B cell (primary cell): ENCODE results near the gene BBS1. TPM values are rescaled to one million over a fixed set of nuclear protein-coding genes. Genes with fewer than 3 reads are reported as not detected.
A peak's percentile ranks its signal among the peaks of the same experiment; 100 is the strongest.
"Not testable (repeated sequence)": the region's sequence is repeated elsewhere in the genome, so short reads cannot be mapped to it uniquely, and the experiment has no call there.

Source experiments
- ATAC-seq: fragments of 200-7000 bp; cut with Tn5 transposase; one replicate; pipeline ENCODE4 v1.10.0; 2021; ENCODE audit warnings: low read depth, mild to moderate bottlenecking, moderate number of reproducible peaks, moderate library complexity
- CTCF ChIA-PET: fragments of 350-600 bp; sonication (Branson Sonifier 250); formaldehyde crosslinking; loops from one replicate; lab custom pipeline; 2021; ENCODE audit warnings: antibody characterized with exemption, inconsistent platforms; lab: Charles Lee
- POLR2A ChIA-PET: fragments of 350-600 bp; sonication (Branson Sonifier 250); formaldehyde crosslinking; loops from one replicate; lab custom pipeline; 2021; ENCODE audit warnings: antibody characterized with exemption; lab: Charles Lee
- DNase-seq: peaks from one replicate; pipeline ENCODE4 v3.0.0; 2013
- H2AFZ ChIP-seq: 2 replicates; pipeline ENCODE4 v1.6.1; 2012; ENCODE audit warnings: mild to moderate bottlenecking, low read depth, low read length; ENCODE audit not compliant: insufficient read depth, poor library complexity, severe bottlenecking
- H3K27ac ChIP-seq, 2 donors: 1 replicate in 1 of 2; 2 replicates in 1 of 2; pipeline ENCODE4 v1.5.1; 2012 to 2013; ENCODE audit warnings: low read length in 2 of 2, mild to moderate bottlenecking in 2 of 2, moderate library complexity in 1 of 2
- H3K27me3 ChIP-seq, 4 experiments: fragments of 200-600 bp in 1 of 4; sonication (generic) in 1 of 4; replicated peaks in 1 of 4; 1 replicate in 2 of 4; 2 replicates in 2 of 4; pipeline versions ENCODE4 v1.6.1 to v1.7.0; 2013 to 2016; ENCODE audit warnings: low read length in 3 of 4, mild to moderate bottlenecking in 2 of 4, mixed read lengths in 1 of 4, moderate library complexity in 1 of 4; ENCODE audit not compliant: insufficient read depth in 4 of 4, control insufficient read depth in 3 of 4; ENCODE audit errors: control extremely low read depth in 1 of 4
- H3K36me3 ChIP-seq, 2 experiments: replicated peaks in 1 of 2; 1 replicate in 1 of 2; 2 replicates in 1 of 2; pipeline versions ENCODE4 v1.6.1 to v1.7.1; 2013; ENCODE audit warnings: low read length in 1 of 2; ENCODE audit not compliant: insufficient read depth in 2 of 2, control insufficient read depth in 1 of 2; ENCODE audit errors: control extremely low read depth in 1 of 2, extremely low read depth in 1 of 2
- H3K4me1 ChIP-seq, 2 donors: fragments of 200-600 bp in 1 of 2; sonication (generic) in 1 of 2; 1 replicate in 1 of 2; 2 replicates in 1 of 2; pipeline versions ENCODE4 v1.5.1 to v1.6.1; 2013 to 2017; ENCODE audit warnings: low read length in 2 of 2; ENCODE audit not compliant: control insufficient read depth in 2 of 2, insufficient read depth in 2 of 2
- H3K4me2 ChIP-seq: replicated peaks from 2 replicates; pipeline ENCODE3; 2012; ENCODE audit warnings: mild to moderate bottlenecking, low read depth, low read length; ENCODE audit not compliant: poor library complexity, severe bottlenecking
- H3K4me3 ChIP-seq, 5 experiments: fragments of 200-600 bp in 1 of 5; sonication (generic) in 1 of 5; 1 replicate in 3 of 5; 2 replicates in 2 of 5; pipeline versions ENCODE4 v1.5.1 to v1.7.0; 2011 to 2016; ENCODE audit warnings: low read length in 4 of 5, mild to moderate bottlenecking in 4 of 5, low read depth in 2 of 5, control low read depth in 1 of 5, moderate library complexity in 1 of 5; ENCODE audit not compliant: insufficient read depth in 1 of 5; ENCODE audit errors: control extremely low read depth in 1 of 5, extremely low read depth in 1 of 5
- H3K79me2 ChIP-seq: fragments of 200-600 bp; sonication (generic); one replicate; pipeline ENCODE4 v1.6.0; 2016; ENCODE audit warnings: low read length; ENCODE audit not compliant: control insufficient read depth, insufficient read depth
- H3K9ac ChIP-seq: fragments of 200-600 bp; sonication (generic); 2 replicates; pipeline ENCODE4 v1.6.1; 2017; ENCODE audit warnings: mild to moderate bottlenecking, low read length, moderate library complexity
- H3K9me3 ChIP-seq, 3 donors: one replicate each; pipeline versions ENCODE4 v1.6.1 to v1.7.1; 2013; ENCODE audit warnings: low read length in 2 of 3; ENCODE audit not compliant: control insufficient read depth in 2 of 3, insufficient read depth in 1 of 3; ENCODE audit errors: control extremely low read depth in 1 of 3
- H4K20me1 ChIP-seq: 2 replicates; pipeline ENCODE4 v1.6.0; 2012; ENCODE audit warnings: mild to moderate bottlenecking, low read length; ENCODE audit not compliant: insufficient read depth, control insufficient read depth, poor library complexity, severe bottlenecking
- H3K27ac Mint-ChIP-seq: one replicate; pipeline ENCODE4 v1.8.0; 2021; ENCODE audit warnings: mixed read lengths
- H3K27me3 Mint-ChIP-seq: one replicate; pipeline ENCODE4 v1.8.0; 2021; ENCODE audit warnings: mixed read lengths
- H3K4me1 Mint-ChIP-seq: one replicate; pipeline ENCODE4 v1.8.0; 2021; ENCODE audit warnings: mixed read lengths
- H3K4me3 Mint-ChIP-seq: one replicate; pipeline ENCODE4 v1.8.0; 2021; ENCODE audit warnings: mixed read lengths
- H3K9me3 Mint-ChIP-seq: one replicate; pipeline ENCODE4 v1.8.0; 2022; ENCODE audit warnings: mixed read lengths; ENCODE audit not compliant: insufficient read depth
- EZH2 ChIP-seq: IDR thresholded peaks from 2 replicates; pipeline ENCODE4 v1.6.1; 2012; ENCODE audit warnings: borderline replicate concordance, low read depth, mild to moderate bottlenecking, moderate library complexity, low read length; ENCODE audit not compliant: insufficient read depth, poor library complexity, severe bottlenecking
- WGBS: methylation state at CpG from one replicate; pipeline ENCODE4 v1.1.5; 2013; ENCODE audit warnings: missing lambda C conversion rate; ENCODE audit not compliant: insufficient coverage; 5-methylcytosine and 5-hydroxymethylcytosine counted together
- intact Hi-C: fragments of 100-400 bp; cut with micrococcal nuclease; formaldehyde crosslinking; loops from one replicate; pipeline ENCODE4 v1.10.0; 2022
- polyA plus RNA-seq: library from polyadenylated mRNA; depleted of rRNA; stranded (reverse); fragments of >200 nt; gene quantifications from 2 replicates; pipeline ENCODE4 v1.2.3, GENCODE V29; 2012
- total RNA-seq, 2 donors: library from RNA; stranded (reverse); fragments of 120-200 nt in 1 of 2; gene quantifications; 1 replicate in 1 of 2; 2 replicates in 1 of 2; pipeline versions ENCODE4 v1.2.3 to v1.2.4, GENCODE V29; 2013 to 2022
- TF ChIP-seq, protein P1 (sequence below): fragments of 200-600 bp; IDR thresholded peaks from one replicate; pipeline ENCODE4 v1.8.0; 2022; ENCODE audit warnings: antibody characterized with exemption, mild to moderate bottlenecking

BBS1 gene
- total and polyA plus RNA-seq, 2 donors (not counting 1 experiment from before 2014, with no cell fraction given), result 20.4 to 52.5 TPM

DNA sequence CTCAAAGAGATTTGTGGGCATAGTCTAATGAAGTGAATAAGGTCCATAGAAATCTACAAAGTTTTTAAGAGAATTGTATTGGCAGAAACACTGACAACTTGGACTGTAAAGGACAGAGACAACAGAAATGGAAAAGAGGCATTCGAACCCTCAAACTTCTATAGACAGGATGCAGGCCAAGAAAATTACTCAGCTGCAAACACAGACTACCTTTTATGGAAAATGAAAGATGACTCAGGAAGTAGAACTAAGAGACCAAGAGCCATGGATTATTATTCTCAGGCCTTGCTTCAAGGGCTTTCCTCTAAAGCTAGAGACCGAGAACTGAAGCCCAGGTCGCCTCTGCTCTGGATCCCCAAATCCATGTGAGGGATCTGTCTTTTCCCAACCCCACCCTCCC is 47.5 kb upstream of the BBS1 start:
- no peak overlapping the region for H3K4me3 Mint-ChIP-seq
- POLR2A ChIA-PET, result no interaction called here

DNA sequence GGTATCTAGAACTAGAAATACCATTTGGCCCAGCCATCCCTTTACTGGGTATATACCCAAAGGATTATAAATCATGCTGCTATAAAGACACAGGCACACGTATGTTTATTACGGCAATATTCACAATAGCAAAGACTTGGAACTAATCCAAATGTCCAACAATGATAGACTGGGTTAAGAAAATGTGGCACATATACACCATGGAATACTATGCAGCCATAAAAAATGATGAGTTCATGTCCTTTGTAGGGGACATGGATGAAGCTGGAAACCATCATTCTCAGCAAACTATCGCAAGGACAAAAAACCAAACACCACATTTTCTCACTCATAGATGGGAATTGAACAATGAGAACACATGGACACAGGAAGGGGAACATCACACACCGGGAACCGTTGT is 46.3 kb upstream of the BBS1 start:
- H3K79me2 ChIP-seq, intact Hi-C loops, H2AFZ ChIP-seq, H3K4me3 Mint-ChIP-seq, H3K27ac ChIP-seq, H3K4me3 ChIP-seq, H3K9me3 Mint-ChIP-seq, ATAC-seq, H3K9ac ChIP-seq, H3K9me3 ChIP-seq, H4K20me1 ChIP-seq, H3K36me3 ChIP-seq, POLR2A ChIA-PET, H3K4me2 ChIP-seq, DNase-seq, CTCF ChIA-PET, H3K27me3 Mint-ChIP-seq, H3K27me3 ChIP-seq: not testable (repeated sequence)
- Mint-ChIP-seq H3K4me1 (peaks cover 43% of the 10 kb centered on the region), H3K27ac (peak overlapping the region; percentile 59)
- no CpG with 5 or more reads among the region's 5 CpGs for WGBS
- H3K4me1 ChIP-seq, result peaks cover 42 to 48% of the 10 kb centered on the region in 2 donors

More for the DNA sequence above, 47.5 kb upstream of the BBS1 start:
- no peak overlapping the region for H2AFZ ChIP-seq
- intact Hi-C loops, result no loop called here
- CTCF ChIA-PET, result interaction anchor here (0.9 kb wide), 1 partner anchor 24 kb away, joined by 3 read pairs; the partner anchor contains the start of gene MRPL11
- H3K4me1 ChIP-seq, result peaks cover 51 to 57% of the 10 kb centered on the region in 2 donors
- no peaks in the 10 kb centered on the region for H3K36me3 ChIP-seq
- no peaks in the 10 kb centered on the region for H3K27me3 ChIP-seq
- peaks cover 4% of the 10 kb centered on the region for H3K79me2 ChIP-seq
- no peak overlapping the region for H3K27ac ChIP-seq
- H3K4me3 ChIP-seq, result no peak overlapping the region
- ATAC-seq, result no peak
- Mint-ChIP-seq H3K4me1 (peaks cover 49% of the 10 kb centered on the region), H3K27me3 (no peaks in the 10 kb centered on the region), H3K27ac (no peak overlapping the region), H3K9me3 (peaks cover 3% of the 10 kb centered on the region)
- TF ChIP-seq, protein P1, sequence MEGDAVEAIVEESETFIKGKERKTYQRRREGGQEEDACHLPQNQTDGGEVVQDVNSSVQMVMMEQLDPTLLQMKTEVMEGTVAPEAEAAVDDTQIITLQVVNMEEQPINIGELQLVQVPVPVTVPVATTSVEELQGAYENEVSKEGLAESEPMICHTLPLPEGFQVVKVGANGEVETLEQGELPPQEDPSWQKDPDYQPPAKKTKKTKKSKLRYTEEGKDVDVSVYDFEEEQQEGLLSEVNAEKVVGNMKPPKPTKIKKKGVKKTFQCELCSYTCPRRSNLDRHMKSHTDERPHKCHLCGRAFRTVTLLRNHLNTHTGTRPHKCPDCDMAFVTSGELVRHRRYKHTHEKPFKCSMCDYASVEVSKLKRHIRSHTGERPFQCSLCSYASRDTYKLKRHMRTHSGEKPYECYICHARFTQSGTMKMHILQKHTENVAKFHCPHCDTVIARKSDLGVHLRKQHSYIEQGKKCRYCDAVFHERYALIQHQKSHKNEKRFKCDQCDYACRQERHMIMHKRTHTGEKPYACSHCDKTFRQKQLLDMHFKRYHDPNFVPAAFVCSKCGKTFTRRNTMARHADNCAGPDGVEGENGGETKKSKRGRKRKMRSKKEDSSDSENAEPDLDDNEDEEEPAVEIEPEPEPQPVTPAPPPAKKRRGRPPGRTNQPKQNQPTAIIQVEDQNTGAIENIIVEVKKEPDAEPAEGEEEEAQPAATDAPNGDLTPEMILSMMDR, result no peak
- no peak for TF ChIP-seq EZH2
- no peak overlapping the region for H3K4me2 ChIP-seq
- DNase-seq, result no peak
- 95% methylated on average over 2 of the region's 3 CpGs for WGBS
- peaks cover 0 to 4% (median 0%) of the 10 kb centered on the region in 3 donors for H3K9me3 ChIP-seq
- H4K20me1 ChIP-seq, result no peaks in the 10 kb centered on the region
- H3K9ac ChIP-seq, result no peak overlapping the region
